Measurements from ENCODE around the gene TOP1. TPM values are rescaled to one million over a fixed set of nuclear protein-coding genes. Genes with fewer than 3 reads are reported as not detected.

TOP1 gene
- total RNA-seq, 1 experiment from 2014 or later = 29.1 TPM

DNA sequence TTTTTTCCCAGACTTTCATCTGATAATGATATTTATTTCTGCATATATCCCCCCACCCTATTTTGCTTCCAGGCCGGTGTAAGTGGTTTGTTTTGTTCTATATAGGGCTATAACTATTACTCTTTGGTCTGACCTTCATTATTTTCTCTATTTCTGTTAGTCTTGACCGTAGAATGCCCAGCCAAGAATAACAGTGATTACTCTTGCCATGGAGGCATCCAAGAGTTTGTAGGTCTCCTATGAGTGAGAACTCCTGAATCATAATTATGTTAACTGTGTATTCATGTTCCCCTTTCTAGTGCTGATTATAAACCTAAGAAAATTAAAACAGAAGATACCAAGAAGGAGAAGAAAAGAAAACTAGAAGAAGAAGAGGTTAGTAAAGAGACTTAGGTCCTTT is 52.2 kb downstream of the TOP1 start:
- Histone ChIP-seq H3K36me3 (ENCODE audit: low read depth, low read length) (peaks cover 90% of the 10 kb centered on the region), H3K4me1 (ENCODE audit: insufficient read depth, low read length) (peaks cover 6% of the 10 kb centered on the region; the same call in 1 of the 2 replicates), H3K79me2 (ENCODE audit: low read length) (peaks cover 26% of the 10 kb centered on the region), H2AFZ (ENCODE audit: low read length) (no peak overlapping the region), H3K27me3 (ENCODE audit: low read length) (no peaks in the 10 kb centered on the region), H3K27ac (ENCODE audit: low read length) (no peak overlapping the region), H3K4me2 (ENCODE audit: low read length) (no peak overlapping the region), H3F3A (ENCODE audit: low read length, unreplicated experiment) (no peaks in the 10 kb centered on the region), H3K9me2 (replicated peaks; ENCODE audit: low read length) (no peaks in the 10 kb centered on the region), H3K4me3 (ENCODE audit: low read length) (no peak overlapping the region), H3K9me3 (ENCODE audit: low read length) (no peaks in the 10 kb centered on the region), H3K9ac (ENCODE audit: low read length) (no peak overlapping the region), H4K20me1 (ENCODE audit: low read length) (peaks cover under 1% of the 10 kb centered on the region; the same call in 1 of the 2 replicates)
- BruUV-seq (replicated peaks) = no TSS peak
- CTCF ChIA-PET = no interaction called here
- intact Hi-C loops (cut with micrococcal nuclease) = no loop called here
- POLR2A ChIA-PET (ENCODE audit: unreplicated experiment) = no interaction called here
- TF ChIP-seq EZH2 (IDR thresholded peaks at IDR 0.05; ENCODE audit: low read length, unreplicated experiment) = no peak
- no peak for TF ChIP-seq EZH2phosphoT487 (IDR thresholded peaks at IDR 0.05; ENCODE audit: borderline replicate concordance, low read length)
- TF ChIP-seq, protein P1, sequence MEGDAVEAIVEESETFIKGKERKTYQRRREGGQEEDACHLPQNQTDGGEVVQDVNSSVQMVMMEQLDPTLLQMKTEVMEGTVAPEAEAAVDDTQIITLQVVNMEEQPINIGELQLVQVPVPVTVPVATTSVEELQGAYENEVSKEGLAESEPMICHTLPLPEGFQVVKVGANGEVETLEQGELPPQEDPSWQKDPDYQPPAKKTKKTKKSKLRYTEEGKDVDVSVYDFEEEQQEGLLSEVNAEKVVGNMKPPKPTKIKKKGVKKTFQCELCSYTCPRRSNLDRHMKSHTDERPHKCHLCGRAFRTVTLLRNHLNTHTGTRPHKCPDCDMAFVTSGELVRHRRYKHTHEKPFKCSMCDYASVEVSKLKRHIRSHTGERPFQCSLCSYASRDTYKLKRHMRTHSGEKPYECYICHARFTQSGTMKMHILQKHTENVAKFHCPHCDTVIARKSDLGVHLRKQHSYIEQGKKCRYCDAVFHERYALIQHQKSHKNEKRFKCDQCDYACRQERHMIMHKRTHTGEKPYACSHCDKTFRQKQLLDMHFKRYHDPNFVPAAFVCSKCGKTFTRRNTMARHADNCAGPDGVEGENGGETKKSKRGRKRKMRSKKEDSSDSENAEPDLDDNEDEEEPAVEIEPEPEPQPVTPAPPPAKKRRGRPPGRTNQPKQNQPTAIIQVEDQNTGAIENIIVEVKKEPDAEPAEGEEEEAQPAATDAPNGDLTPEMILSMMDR (conservative IDR thresholded peaks at IDR 0.05; ENCODE audit: low read depth, low read length) = no peak
- DNase-seq (no peak), ATAC-seq (no peak)

GRCh38 chr20:41081276-41081814 is 52.7 kb downstream of the TOP1 start:
- no TSS peak for BruUV-seq (replicated peaks)

GRCh38 chr20:41082306-41082705 is 53.7 kb downstream of the TOP1 start:
- Histone ChIP-seq H3K4me2 (ENCODE audit: low read length) (no peak overlapping the region), H3K27ac (ENCODE audit: low read length) (no peak overlapping the region), H3K9me3 (ENCODE audit: low read length) (no peaks in the 10 kb centered on the region), H3F3A (ENCODE audit: low read length, unreplicated experiment) (peaks cover 4% of the 10 kb centered on the region), H3K9ac (ENCODE audit: low read length) (no peak overlapping the region), H3K4me3 (ENCODE audit: low read length) (no peak overlapping the region), H3K36me3 (ENCODE audit: low read depth, low read length) (peaks cover 79% of the 10 kb centered on the region), H3K79me2 (ENCODE audit: low read length) (peaks cover 12% of the 10 kb centered on the region), H3K27me3 (ENCODE audit: low read length) (no peaks in the 10 kb centered on the region), H2AFZ (ENCODE audit: low read length) (no peak overlapping the region), H4K20me1 (ENCODE audit: low read length) (no peaks in the 10 kb centered on the region), H3K4me1 (ENCODE audit: insufficient read depth, low read length) (peaks cover 12% of the 10 kb centered on the region), H3K9me2 (replicated peaks; ENCODE audit: low read length) (no peaks in the 10 kb centered on the region)
- intact Hi-C loops (cut with micrococcal nuclease) = no loop called here
- TF ChIP-seq EZH2 (IDR thresholded peaks at IDR 0.05; ENCODE audit: low read length, unreplicated experiment) (no peak), EZH2phosphoT487 (IDR thresholded peaks at IDR 0.05; ENCODE audit: borderline replicate concordance, low read length) (no peak)
- TF ChIP-seq, protein P1 (conservative IDR thresholded peaks at IDR 0.05; ENCODE audit: low read depth, low read length) = no peak
- no TSS peak for BruUV-seq (replicated peaks)
- ATAC-seq (no peak), DNase-seq (no peak)
- CTCF ChIA-PET = interaction anchor here (0.7 kb wide), 1 partner anchor 107 kb away, joined by 3 read pairs; no protein-coding TSS in a partner anchor
- POLR2A ChIA-PET (ENCODE audit: unreplicated experiment) = no interaction called here

More at GRCh38 chr20:41081276-41081814, 52.7 kb downstream of the TOP1 start:
- peaks cover 87% of the 10 kb centered on the region for H3K36me3 ChIP-seq (ENCODE audit: low read depth, low read length)
- H3K9me3 ChIP-seq (ENCODE audit: low read length) = no peaks in the 10 kb centered on the region
- H3K4me2 ChIP-seq (ENCODE audit: low read length) = no peak overlapping the region
- H3K27me3 ChIP-seq (ENCODE audit: low read length) = no peaks in the 10 kb centered on the region
- POLR2A ChIA-PET (ENCODE audit: unreplicated experiment) = no interaction called here
- intact Hi-C loops (cut with micrococcal nuclease) = no loop called here
- TF ChIP-seq, protein P1 (conservative IDR thresholded peaks at IDR 0.05; ENCODE audit: low read depth, low read length) = no peak
- TF ChIP-seq EZH2 (IDR thresholded peaks at IDR 0.05; ENCODE audit: low read length, unreplicated experiment) (no peak), EZH2phosphoT487 (IDR thresholded peaks at IDR 0.05; ENCODE audit: borderline replicate concordance, low read length) (no peak)
- DNase-seq (no peak), ATAC-seq (no peak)
- CTCF ChIA-PET = no interaction called here
- no peaks in the 10 kb centered on the region for H3F3A ChIP-seq (ENCODE audit: low read length, unreplicated experiment)
- no peak overlapping the region for H3K9ac ChIP-seq (ENCODE audit: low read length)
- H4K20me1 ChIP-seq (ENCODE audit: low read length) = no peaks in the 10 kb centered on the region
- no peaks in the 10 kb centered on the region for H3K9me2 ChIP-seq (replicated peaks; ENCODE audit: low read length)
- H3K27ac ChIP-seq (ENCODE audit: low read length) = no peak overlapping the region
- peaks cover 21% of the 10 kb centered on the region for H3K79me2 ChIP-seq (ENCODE audit: low read length)
- no peak overlapping the region for H3K4me3 ChIP-seq (ENCODE audit: low read length)
- H3K4me1 ChIP-seq (ENCODE audit: insufficient read depth, low read length) = peaks cover 5% of the 10 kb centered on the region
- no peak overlapping the region for H2AFZ ChIP-seq (ENCODE audit: low read length)

Measured in PC-3 (cell line).